ENCODE measurements around the gene MED13.

Gene MED13

GRCh38 chr17:62058611-62059010, 6.5 kb downstream of the MED13 start:
- TF ChIP-seq, protein P1, sequence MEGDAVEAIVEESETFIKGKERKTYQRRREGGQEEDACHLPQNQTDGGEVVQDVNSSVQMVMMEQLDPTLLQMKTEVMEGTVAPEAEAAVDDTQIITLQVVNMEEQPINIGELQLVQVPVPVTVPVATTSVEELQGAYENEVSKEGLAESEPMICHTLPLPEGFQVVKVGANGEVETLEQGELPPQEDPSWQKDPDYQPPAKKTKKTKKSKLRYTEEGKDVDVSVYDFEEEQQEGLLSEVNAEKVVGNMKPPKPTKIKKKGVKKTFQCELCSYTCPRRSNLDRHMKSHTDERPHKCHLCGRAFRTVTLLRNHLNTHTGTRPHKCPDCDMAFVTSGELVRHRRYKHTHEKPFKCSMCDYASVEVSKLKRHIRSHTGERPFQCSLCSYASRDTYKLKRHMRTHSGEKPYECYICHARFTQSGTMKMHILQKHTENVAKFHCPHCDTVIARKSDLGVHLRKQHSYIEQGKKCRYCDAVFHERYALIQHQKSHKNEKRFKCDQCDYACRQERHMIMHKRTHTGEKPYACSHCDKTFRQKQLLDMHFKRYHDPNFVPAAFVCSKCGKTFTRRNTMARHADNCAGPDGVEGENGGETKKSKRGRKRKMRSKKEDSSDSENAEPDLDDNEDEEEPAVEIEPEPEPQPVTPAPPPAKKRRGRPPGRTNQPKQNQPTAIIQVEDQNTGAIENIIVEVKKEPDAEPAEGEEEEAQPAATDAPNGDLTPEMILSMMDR (IDR thresholded peaks at IDR 0.05; ENCODE audit: insufficient read depth, low read depth, low read length, missing control alignments) = no peak
- H3K4me3 ChIP-seq (ENCODE audit: low read length) = no peak overlapping the region
- DNase-seq (ENCODE audit: low read depth) = no peak

- DNase-seq (ENCODE audit: low read depth) = no peak
- H3K4me3 ChIP-seq (ENCODE audit: low read length) = no peak overlapping the region
- TF ChIP-seq, protein P1 (IDR thresholded peaks at IDR 0.05; ENCODE audit: insufficient read depth, low read depth, low read length, missing control alignments) = no peak
Measured at GRCh38 chr17:62057696-62058095, 7.4 kb downstream of the MED13 start.

GRCh38 chr17:62052765-62053338, 12.2 kb downstream of the MED13 start:
- TF ChIP-seq, protein P1 (IDR thresholded peaks at IDR 0.05; ENCODE audit: insufficient read depth, low read depth, low read length, missing control alignments) = no peak
- no peak overlapping the region for H3K4me3 ChIP-seq (ENCODE audit: low read length)
- DNase-seq (ENCODE audit: low read depth) = no peak

DNA sequence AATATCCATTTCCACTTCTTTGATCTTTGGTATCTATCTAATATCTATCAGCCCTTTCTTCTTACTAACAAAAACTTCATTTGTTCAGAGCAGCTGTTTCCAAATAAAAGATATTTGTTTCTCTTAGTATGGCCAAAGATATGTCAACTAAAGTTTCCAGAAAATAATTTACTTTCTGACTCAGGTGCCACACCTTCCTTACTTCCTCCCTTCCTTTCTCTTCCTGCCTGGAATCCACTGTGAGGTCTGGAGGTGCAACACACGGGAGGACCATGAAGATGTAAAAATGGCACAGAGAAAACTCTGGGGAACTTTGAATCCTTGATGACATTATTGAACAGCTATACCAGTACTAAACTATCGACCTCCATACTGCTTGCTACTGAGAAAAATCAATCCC, 14.0 kb downstream of the MED13 start:
- no peak overlapping the region for H3K4me3 ChIP-seq (ENCODE audit: low read length)
- DNase-seq (ENCODE audit: low read depth) = peak; percentile 36
- TF ChIP-seq, protein P1 (IDR thresholded peaks at IDR 0.05; ENCODE audit: insufficient read depth, low read depth, low read length, missing control alignments) = no peak

DNA sequence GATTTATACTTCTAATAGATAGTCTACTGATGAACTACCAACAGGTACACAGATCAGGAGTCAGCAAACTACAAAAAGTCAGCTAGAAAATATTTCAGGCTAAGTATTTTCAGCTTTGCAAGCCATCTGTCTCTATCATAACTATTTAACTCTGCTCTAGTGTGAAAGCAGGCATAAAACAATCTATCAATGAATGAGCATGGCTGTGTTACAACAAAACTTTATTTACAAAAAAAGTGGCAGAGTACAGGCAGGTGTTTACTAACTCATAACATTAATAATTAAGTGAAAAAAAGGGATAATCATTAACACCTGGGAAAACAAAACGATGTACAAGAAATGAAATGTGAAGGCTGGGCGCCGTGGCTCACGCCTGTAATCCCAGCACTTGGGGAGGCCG, 15.8 kb downstream of the MED13 start:
- DNase-seq (ENCODE audit: low read depth) = no peak
- H3K4me3 ChIP-seq (ENCODE audit: low read length) = no peak overlapping the region
- TF ChIP-seq, protein P1 (IDR thresholded peaks at IDR 0.05; ENCODE audit: insufficient read depth, low read depth, low read length, missing control alignments) = no peak

DNA sequence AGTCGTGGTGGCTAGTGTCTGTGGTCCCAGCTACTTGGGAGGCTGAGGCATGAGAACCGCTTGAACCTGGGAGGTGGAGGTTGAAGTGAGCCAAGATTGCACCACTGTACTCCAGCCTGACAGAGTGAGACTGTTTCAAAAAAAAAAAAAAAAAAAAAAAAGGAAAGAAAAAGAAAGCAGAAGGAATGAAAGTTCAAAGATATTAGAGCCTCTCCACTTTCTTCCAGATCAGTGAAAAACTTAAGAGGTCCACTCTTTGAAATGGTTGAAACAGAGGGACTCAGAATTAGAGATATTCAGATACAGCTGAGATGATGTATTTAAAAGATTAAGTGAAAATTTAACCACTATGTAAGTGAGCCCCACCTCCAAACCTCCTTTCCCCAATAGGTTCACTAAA, 16.8 kb downstream of the MED13 start:
- DNase-seq (ENCODE audit: low read depth) = no peak
- TF ChIP-seq, protein P1 (IDR thresholded peaks at IDR 0.05; ENCODE audit: insufficient read depth, low read depth, low read length, missing control alignments) = no peak
- H3K4me3 ChIP-seq (ENCODE audit: low read length) = no peak overlapping the region

DNA sequence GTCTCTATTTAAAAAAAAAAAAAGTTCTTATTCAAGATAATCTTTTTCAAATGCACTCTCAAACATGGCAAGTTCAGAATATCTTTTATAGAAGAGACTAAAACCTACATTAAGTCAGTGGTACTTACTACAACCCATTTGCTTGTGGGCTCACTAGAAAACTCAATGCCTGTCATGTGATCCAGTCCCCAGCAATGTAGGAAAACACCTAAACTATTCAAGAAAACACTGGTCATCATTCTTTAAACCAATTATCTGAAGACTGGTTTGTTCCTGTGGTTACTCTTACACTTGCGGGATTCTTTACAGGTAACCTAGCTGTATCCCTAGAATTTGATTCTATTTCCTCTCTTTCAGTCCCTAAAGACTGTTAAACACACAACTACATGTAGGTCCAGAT, 19.6 kb downstream of the MED13 start:
- DNase-seq (ENCODE audit: low read depth) = no peak
- TF ChIP-seq, protein P1 (IDR thresholded peaks at IDR 0.05; ENCODE audit: insufficient read depth, low read depth, low read length, missing control alignments) = no peak
- H3K4me3 ChIP-seq (ENCODE audit: low read length) = no peak overlapping the region

All from epithelial cell of esophagus (primary cell).